ENCODE measurements around the gene GPRC5D.

The GPRC5D gene

GRCh38 chr12:12933742-12934141, 18.2 kb downstream of the GPRC5D start:
- DNase-seq, result no peak

GRCh38 chr12:12930633-12931219, 21.2 kb downstream of the GPRC5D start:
- no peak for DNase-seq

- no peak for DNase-seq
Observed at GRCh38 chr12:12929696-12930095, 22.3 kb downstream of the GPRC5D start.

GRCh38 chr12:12927211-12928079, 24.5 kb downstream of the GPRC5D start:
- peak; percentile 93 for DNase-seq

- DNase-seq, result no peak
Observed at GRCh38 chr12:12926571-12927071, 25.3 kb downstream of the GPRC5D start.

GRCh38 chr12:12925388-12925787, 26.6 kb downstream of the GPRC5D start:
- DNase-seq, result no peak

- no peak for DNase-seq
Observed at GRCh38 chr12:12924169-12924568, 27.8 kb downstream of the GPRC5D start.

- DNase-seq, result no peak
Observed at GRCh38 chr12:12922978-12923377, 29.0 kb downstream of the GPRC5D start.

GRCh38 chr12:12922191-12922616, 29.8 kb downstream of the GPRC5D start:
- no peak for DNase-seq

- no peak for DNase-seq
Observed at GRCh38 chr12:12919666-12920435, 32.1 kb downstream of the GPRC5D start.

GRCh38 chr12:12918781-12919389, 33.1 kb downstream of the GPRC5D start:
- DNase-seq, result no peak

GRCh38 chr12:12917517-12917916, 34.5 kb downstream of the GPRC5D start:
- no peak for DNase-seq

GRCh38 chr12:12916135-12916944, 35.6 kb downstream of the GPRC5D start:
- DNase-seq, result peak; percentile 71

GRCh38 chr12:12915656-12916055, 36.3 kb downstream of the GPRC5D start:
- peak; percentile 23 for DNase-seq

- no peak for DNase-seq
Observed at GRCh38 chr12:12912711-12913110, 39.3 kb downstream of the GPRC5D start.

- DNase-seq, result no peak
Observed at GRCh38 chr12:12909995-12910420, 42.0 kb downstream of the GPRC5D start.

- no peak for DNase-seq
Observed at GRCh38 chr12:12909228-12909994, 42.6 kb downstream of the GPRC5D start.

- no peak for DNase-seq
Observed at GRCh38 chr12:12908711-12909110, 43.3 kb downstream of the GPRC5D start.

- no peak for DNase-seq
Observed at GRCh38 chr12:12908252-12908651, 43.7 kb downstream of the GPRC5D start.

- DNase-seq, result no peak
Observed at GRCh38 chr12:12907552-12907951, 44.4 kb downstream of the GPRC5D start.
